Activated CD8-positive, alpha-beta memory T cell treated with anti-CD3 and anti-CD28 coated beads, Interleukin-2, amount 10 ng/mL, durations not matched to agents 7 days and 5 days (primary cell): ENCODE data around the gene IL13RA2. TPM values are rescaled to one million over a fixed set of nuclear protein-coding genes. Genes with fewer than 3 reads are reported as not detected.

Experiments
- ATAC-seq: fragments of 150-1000 bp; cut with Tn5 transposase; one replicate; pipeline ENCODE4 v1.10.0; 2021; ENCODE audit warnings: moderate library complexity
- CTCF ChIA-PET: fragments of 350-600 bp; sonication (Branson Sonifier 250); formaldehyde crosslinking; loops from one replicate; lab custom pipeline; 2021; ENCODE audit warnings: antibody characterized with exemption; lab: Charles Lee
- DNase-seq: peaks from one replicate; pipeline ENCODE4 v3.0.0-alpha.2; 2020
- H3K27ac Mint-ChIP-seq: one replicate; pipeline ENCODE4 v1.8.0; 2021; ENCODE audit warnings: mild to moderate bottlenecking, mixed read lengths
- H3K27me3 Mint-ChIP-seq: one replicate; pipeline ENCODE4 v1.8.0; 2021; ENCODE audit warnings: mixed read lengths
- H3K36me3 Mint-ChIP-seq: one replicate; pipeline ENCODE4 v1.8.0; 2021; ENCODE audit warnings: mild to moderate bottlenecking, mixed read lengths
- H3K4me1 Mint-ChIP-seq: one replicate; pipeline ENCODE4 v1.8.0; 2021; ENCODE audit warnings: mixed read lengths
- H3K4me3 Mint-ChIP-seq: one replicate; pipeline ENCODE4 v1.8.0; 2021; ENCODE audit warnings: mild to moderate bottlenecking, moderate library complexity, mixed read lengths
- H3K9me3 Mint-ChIP-seq: one replicate; pipeline ENCODE4 v1.8.0; 2022; ENCODE audit warnings: low read depth, mixed read lengths
- total RNA-seq, 2 experiments: library from RNA; stranded (reverse); gene quantifications; one replicate each; pipeline ENCODE4 v1.2.3, GENCODE V29; 2021

The IL13RA2 gene
- total RNA-seq = not detected

GRCh38 chrX:115017455-115017854 is at the start of gene IL13RA2:
Gene IL13RA2 (minus strand): TSS chrX:115017616. CDS start chrX:115017269, 347 bp downstream.
- no peaks in the 10 kb centered on the region for H3K9me3 Mint-ChIP-seq
- no peaks in the 10 kb centered on the region for H3K36me3 Mint-ChIP-seq
- H3K27ac Mint-ChIP-seq = no peak within 1 kb of the TSS
- ATAC-seq (no peak), DNase-seq (no peak)
- H3K4me3 Mint-ChIP-seq = no peak within 1 kb of the TSS
- H3K4me1 Mint-ChIP-seq = no peaks in the 10 kb centered on the region
- CTCF ChIA-PET = no interaction called here
- no peaks in the 10 kb centered on the region for H3K27me3 Mint-ChIP-seq

- no peaks in the 10 kb centered on the region for H3K4me1 Mint-ChIP-seq
- no peak overlapping the region for H3K27ac Mint-ChIP-seq
- H3K9me3 Mint-ChIP-seq = no peaks in the 10 kb centered on the region
- H3K36me3 Mint-ChIP-seq = no peaks in the 10 kb centered on the region
- DNase-seq (no peak), ATAC-seq (no peak)
- CTCF ChIA-PET = no interaction called here
- H3K4me3 Mint-ChIP-seq = no peak overlapping the region
- H3K27me3 Mint-ChIP-seq = no peaks in the 10 kb centered on the region
These were observed 47.9 kb upstream of the IL13RA2 start for GRCh38 chrX:115065304-115065703.

DNA sequence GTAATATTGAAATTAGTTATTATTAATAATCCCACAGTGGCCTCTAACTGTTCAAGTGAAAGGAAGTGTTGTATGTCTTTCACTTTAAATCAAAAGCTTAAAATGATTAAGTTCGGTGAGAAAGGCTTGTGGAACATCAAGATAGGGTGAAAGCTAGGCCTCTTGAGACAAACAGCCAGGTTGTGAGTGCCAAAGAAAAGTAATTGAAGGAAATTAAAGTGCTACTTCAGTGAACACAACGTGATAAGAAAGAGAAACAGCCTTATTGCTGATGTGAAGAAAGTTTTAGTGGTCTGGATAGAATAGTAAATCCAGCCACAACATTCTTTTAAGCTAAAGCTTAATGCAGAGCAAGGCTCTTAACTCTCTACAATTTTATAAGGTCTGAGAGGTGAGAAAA is 42.6 kb upstream of the IL13RA2 start:
- Mint-ChIP-seq H3K36me3 (no peaks in the 10 kb centered on the region), H3K4me3 (no peak overlapping the region), H3K4me1 (no peaks in the 10 kb centered on the region), H3K27ac (no peak overlapping the region), H3K27me3 (no peaks in the 10 kb centered on the region), H3K9me3 (no peaks in the 10 kb centered on the region)
- DNase-seq (no peak), ATAC-seq (no peak)
- CTCF ChIA-PET = no interaction called here

- ATAC-seq (no peak), DNase-seq (no peak)
- no peaks in the 10 kb centered on the region for H3K27me3 Mint-ChIP-seq
- H3K9me3 Mint-ChIP-seq = no peaks in the 10 kb centered on the region
- H3K4me3 Mint-ChIP-seq = no peak overlapping the region
- CTCF ChIA-PET = no interaction called here
- H3K36me3 Mint-ChIP-seq = no peaks in the 10 kb centered on the region
- no peak overlapping the region for H3K27ac Mint-ChIP-seq
- no peaks in the 10 kb centered on the region for H3K4me1 Mint-ChIP-seq
These were observed 40.9 kb upstream of the IL13RA2 start for GRCh38 chrX:115058276-115058675.

GRCh38 chrX:115054876-115055275 is 37.5 kb upstream of the IL13RA2 start:
- no peak for DNase-seq
- no peaks in the 10 kb centered on the region for H3K27me3 Mint-ChIP-seq
- CTCF ChIA-PET = no interaction called here

GRCh38 chrX:115053223-115053622 is 35.8 kb upstream of the IL13RA2 start:
- ATAC-seq (no peak), DNase-seq (no peak)
- Mint-ChIP-seq H3K4me1 (no peaks in the 10 kb centered on the region), H3K27ac (no peak overlapping the region), H3K4me3 (no peak overlapping the region), H3K9me3 (no peaks in the 10 kb centered on the region), H3K36me3 (no peaks in the 10 kb centered on the region), H3K27me3 (no peaks in the 10 kb centered on the region)
- CTCF ChIA-PET = no interaction called here

More at GRCh38 chrX:115054876-115055275, 37.5 kb upstream of the IL13RA2 start:
- no peaks in the 10 kb centered on the region for H3K36me3 Mint-ChIP-seq
- H3K4me1 Mint-ChIP-seq = no peaks in the 10 kb centered on the region
- no peak for ATAC-seq
- no peak overlapping the region for H3K27ac Mint-ChIP-seq
- H3K4me3 Mint-ChIP-seq = no peak overlapping the region
- no peaks in the 10 kb centered on the region for H3K9me3 Mint-ChIP-seq

- Mint-ChIP-seq H3K36me3 (no peaks in the 10 kb centered on the region), H3K9me3 (no peaks in the 10 kb centered on the region), H3K27ac (no peak overlapping the region), H3K4me1 (no peaks in the 10 kb centered on the region), H3K27me3 (no peaks in the 10 kb centered on the region), H3K4me3 (no peak overlapping the region)
- DNase-seq (no peak), ATAC-seq (no peak)
- CTCF ChIA-PET = no interaction called here
These were observed 30.3 kb upstream of the IL13RA2 start for GRCh38 chrX:115047715-115048114.

DNA sequence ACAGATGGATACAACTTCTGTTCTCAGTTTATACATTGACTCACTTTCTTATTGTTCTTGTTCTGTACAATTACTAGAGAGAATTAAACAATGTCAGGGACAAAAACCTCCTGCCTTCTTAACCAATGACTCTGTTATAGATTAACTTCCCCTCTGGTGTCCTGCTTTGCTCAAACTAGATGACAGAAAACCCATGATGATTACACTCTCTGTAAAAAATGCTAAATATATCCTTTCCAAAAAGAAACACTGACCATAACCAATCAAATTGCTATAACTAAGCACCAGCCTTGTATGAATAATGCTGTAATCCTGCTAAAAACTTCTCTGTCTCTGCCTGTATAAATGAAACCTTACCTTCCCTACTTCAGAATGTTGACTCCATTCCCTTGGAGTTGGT is 29.8 kb upstream of the IL13RA2 start:
- H3K9me3 Mint-ChIP-seq = no peaks in the 10 kb centered on the region
- CTCF ChIA-PET = no interaction called here

DNA sequence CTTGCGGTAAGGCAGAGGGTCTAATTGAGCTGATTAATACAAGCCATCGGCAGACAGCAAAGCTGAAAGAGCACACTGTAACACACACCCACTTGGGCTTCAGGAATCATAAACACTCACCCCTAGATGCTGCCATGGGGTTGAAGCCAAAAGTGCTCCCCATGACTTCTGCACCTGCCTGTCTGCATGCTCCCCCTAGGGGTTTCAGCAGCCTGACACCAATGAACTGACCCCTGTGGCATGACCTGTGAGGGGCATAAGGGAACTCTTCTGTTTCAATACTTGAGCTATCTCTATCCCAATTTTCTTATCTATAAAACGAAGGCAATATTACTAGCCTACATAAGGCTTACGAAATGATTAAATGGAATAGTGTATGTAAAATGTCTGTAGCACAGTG is 23.0 kb upstream of the IL13RA2 start:
- no peaks in the 10 kb centered on the region for H3K4me1 Mint-ChIP-seq
- no peaks in the 10 kb centered on the region for H3K27me3 Mint-ChIP-seq
- H3K27ac Mint-ChIP-seq = no peak overlapping the region
- ATAC-seq = no peak
- no peak overlapping the region for H3K4me3 Mint-ChIP-seq
- CTCF ChIA-PET = no interaction called here
- H3K9me3 Mint-ChIP-seq = peaks cover 5% of the 10 kb centered on the region
- no peak for DNase-seq
- no peaks in the 10 kb centered on the region for H3K36me3 Mint-ChIP-seq

More for the DNA sequence above, 29.8 kb upstream of the IL13RA2 start:
- ATAC-seq = no peak
- Mint-ChIP-seq H3K4me3 (no peak overlapping the region), H3K27me3 (no peaks in the 10 kb centered on the region), H3K36me3 (no peaks in the 10 kb centered on the region), H3K4me1 (no peaks in the 10 kb centered on the region), H3K27ac (no peak overlapping the region)
- no peak for DNase-seq

DNA sequence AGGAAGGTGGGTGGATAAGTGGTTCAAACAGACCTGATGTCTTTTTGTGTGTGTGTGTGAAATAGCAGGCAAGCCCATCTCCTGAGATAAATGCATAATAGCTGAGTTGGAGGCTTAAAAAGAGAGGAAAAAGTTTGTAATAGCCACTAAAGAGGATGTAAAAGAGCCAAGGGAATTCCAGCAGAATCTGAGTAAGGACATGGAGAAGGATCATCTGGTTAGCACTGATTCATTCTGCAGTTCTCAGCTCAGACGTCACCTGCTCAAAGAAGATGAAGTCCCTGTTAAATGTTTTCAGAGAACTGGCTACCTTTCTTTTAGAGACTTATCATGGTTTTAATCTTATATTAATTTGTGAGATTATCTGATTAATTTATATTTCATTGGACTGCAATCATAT is 21.0 kb upstream of the IL13RA2 start:
- no peaks in the 10 kb centered on the region for H3K4me1 Mint-ChIP-seq
- ATAC-seq = no peak

GRCh38 chrX:115036029-115036428 is 18.6 kb upstream of the IL13RA2 start:
- DNase-seq (no peak), ATAC-seq (no peak)
- Mint-ChIP-seq H3K4me1 (no peaks in the 10 kb centered on the region), H3K9me3 (peaks cover 5% of the 10 kb centered on the region), H3K27me3 (no peaks in the 10 kb centered on the region), H3K4me3 (no peak overlapping the region), H3K27ac (no peak overlapping the region), H3K36me3 (no peaks in the 10 kb centered on the region)
- CTCF ChIA-PET = no interaction called here

More for the DNA sequence above, 21.0 kb upstream of the IL13RA2 start:
- Mint-ChIP-seq H3K36me3 (no peaks in the 10 kb centered on the region), H3K9me3 (peaks cover 5% of the 10 kb centered on the region), H3K4me3 (no peak overlapping the region), H3K27ac (no peak overlapping the region), H3K27me3 (no peaks in the 10 kb centered on the region)
- CTCF ChIA-PET = no interaction called here
- no peak for DNase-seq

DNA sequence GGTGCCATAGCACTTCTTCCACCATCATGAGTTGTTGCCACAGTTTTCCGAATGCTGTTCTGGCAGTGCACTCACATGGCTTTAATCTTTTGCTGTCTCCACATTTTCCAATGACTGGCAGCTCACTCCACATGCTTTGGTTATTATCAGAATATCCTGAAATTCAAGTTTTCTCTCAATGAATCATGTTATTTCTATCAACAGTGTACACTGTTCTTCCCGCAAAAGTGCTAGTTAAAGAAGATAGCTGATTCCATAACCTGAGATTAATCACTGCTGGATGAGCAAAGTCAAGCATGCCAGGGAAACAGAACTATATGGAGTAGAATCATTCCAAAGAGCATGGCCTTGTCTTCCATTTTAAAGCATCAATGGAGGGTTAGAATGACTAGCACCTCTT is 14.6 kb upstream of the IL13RA2 start:
- H3K9me3 Mint-ChIP-seq = no peaks in the 10 kb centered on the region
- CTCF ChIA-PET = no interaction called here
- H3K27me3 Mint-ChIP-seq = no peaks in the 10 kb centered on the region
- H3K4me1 Mint-ChIP-seq = no peaks in the 10 kb centered on the region
- no peak for ATAC-seq
- no peaks in the 10 kb centered on the region for H3K36me3 Mint-ChIP-seq
- no peak overlapping the region for H3K4me3 Mint-ChIP-seq
- no peak overlapping the region for H3K27ac Mint-ChIP-seq
- DNase-seq = no peak

DNA sequence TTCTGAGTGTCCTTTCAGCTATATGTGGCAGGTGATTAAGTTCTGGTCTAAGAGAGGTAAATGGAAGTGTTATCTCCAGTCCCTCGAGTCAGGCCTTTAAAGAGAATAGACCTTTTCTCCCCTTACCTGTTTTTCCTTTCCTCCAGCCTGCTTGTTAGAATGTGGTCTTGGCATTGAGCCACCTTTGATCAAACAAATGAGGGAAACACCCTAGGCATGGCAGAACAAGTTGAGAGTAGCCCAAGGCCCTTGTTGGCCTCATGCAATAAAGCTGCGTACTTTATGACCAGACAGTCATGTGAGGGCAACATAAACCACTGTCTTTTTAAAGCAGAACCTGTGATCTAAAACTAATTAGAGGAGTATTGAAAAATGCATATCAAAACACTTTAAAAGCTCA is 13.2 kb upstream of the IL13RA2 start:
- H3K9me3 Mint-ChIP-seq = no peaks in the 10 kb centered on the region
- CTCF ChIA-PET = no interaction called here
- no peaks in the 10 kb centered on the region for H3K27me3 Mint-ChIP-seq
- no peaks in the 10 kb centered on the region for H3K36me3 Mint-ChIP-seq
- no peak overlapping the region for H3K27ac Mint-ChIP-seq
- H3K4me3 Mint-ChIP-seq = no peak overlapping the region
- DNase-seq (no peak), ATAC-seq (no peak)
- H3K4me1 Mint-ChIP-seq = no peaks in the 10 kb centered on the region

DNA sequence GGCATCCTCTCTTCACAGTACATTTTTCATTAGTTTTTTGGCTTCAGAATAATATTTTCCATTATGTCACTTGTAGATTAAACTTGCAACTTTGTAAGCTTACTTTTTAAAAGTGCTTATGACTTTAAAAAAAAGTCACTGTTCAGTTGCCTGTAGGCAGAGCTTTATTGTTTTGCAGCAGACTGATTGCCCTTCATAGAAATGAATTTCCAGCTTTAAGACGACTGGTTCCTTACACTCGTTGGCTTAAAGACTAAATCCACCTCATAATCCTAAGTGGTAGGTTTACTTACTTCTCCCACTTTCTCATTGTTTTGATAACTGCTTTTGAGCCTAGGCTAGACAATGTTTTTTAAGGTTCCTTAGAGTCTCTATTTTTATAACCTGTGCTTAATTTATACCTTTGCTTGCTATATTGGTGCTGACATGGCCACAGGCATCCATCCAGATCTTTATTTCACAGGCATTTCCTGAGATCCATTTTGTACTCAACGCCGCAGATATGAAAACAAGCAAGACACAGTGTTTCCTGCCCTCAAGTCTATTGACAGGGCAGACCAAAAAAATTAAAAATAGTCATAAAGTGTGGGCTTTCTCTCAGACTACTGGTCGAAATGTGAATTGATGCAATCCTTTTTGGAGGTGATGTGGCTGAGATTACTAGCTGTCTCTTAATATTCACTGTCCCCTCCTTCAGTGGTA is 12.6 kb upstream of the IL13RA2 start:
- Mint-ChIP-seq H3K9me3 (no peaks in the 10 kb centered on the region), H3K4me1 (no peaks in the 10 kb centered on the region), H3K4me3 (no peak overlapping the region), H3K27ac (no peak overlapping the region), H3K36me3 (no peaks in the 10 kb centered on the region), H3K27me3 (no peaks in the 10 kb centered on the region)
- no peak for ATAC-seq
- CTCF ChIA-PET = no interaction called here
- no peak for DNase-seq

DNA sequence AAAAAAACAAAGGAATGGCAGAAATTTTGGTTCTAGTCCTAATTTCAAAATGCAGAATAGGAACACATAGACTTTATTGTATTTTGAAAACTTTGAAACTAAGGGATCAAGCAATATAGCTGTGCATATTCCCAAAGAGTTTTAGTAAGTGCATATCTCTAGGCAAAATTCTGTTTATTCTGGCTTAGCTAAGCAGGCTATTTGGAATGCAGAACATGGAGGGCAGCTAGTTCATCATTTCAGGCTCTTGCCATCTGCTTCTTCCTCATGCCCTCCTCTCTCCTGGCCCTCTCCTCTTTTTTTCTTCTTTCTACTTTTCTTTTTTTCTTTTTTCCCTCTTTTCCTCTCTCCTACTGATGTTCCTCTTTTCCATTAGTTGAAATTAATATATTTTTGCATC is 12.0 kb upstream of the IL13RA2 start:
- Mint-ChIP-seq H3K4me1 (no peaks in the 10 kb centered on the region), H3K4me3 (no peak overlapping the region), H3K27ac (no peak overlapping the region), H3K36me3 (no peaks in the 10 kb centered on the region), H3K27me3 (no peaks in the 10 kb centered on the region), H3K9me3 (no peaks in the 10 kb centered on the region)
- DNase-seq = no peak
- no peak for ATAC-seq
- CTCF ChIA-PET = no interaction called here
